Measurements from ENCODE around the gene THSD8.

THSD8 gene

GRCh38 chr19:12773571-12773970, 28.3 kb upstream of the THSD8 start:
- Histone ChIP-seq H3K9me3 (ENCODE audit: insufficient read depth, low read length) (no peaks in the 10 kb centered on the region), H3K27me3 (ENCODE audit: insufficient read depth, insufficient read length) (peaks cover 3% of the 10 kb centered on the region), H3K9ac (ENCODE audit: insufficient read length, low read depth) (peak overlapping the region; percentile 16), H3K4me1 (ENCODE audit: insufficient read depth, insufficient read length) (peaks cover 13% of the 10 kb centered on the region), H3K36me3 (ENCODE audit: insufficient read depth, insufficient read length, low read length) (peaks cover 18% of the 10 kb centered on the region), H3K4me3 (ENCODE audit: insufficient read length, low read depth) (no peak overlapping the region)
- no peak for DNase-seq (ENCODE audit: low read depth, low spot score)
- TF ChIP-seq YY1 (IDR thresholded peaks at IDR 0.05; ENCODE audit: insufficient read depth, insufficient read length): no peak
- no peak for TF ChIP-seq ZNF274 (IDR thresholded peaks at IDR 0.05; ENCODE audit: low read depth, low read length)
- TF ChIP-seq SUZ12 (IDR thresholded peaks at IDR 0.05; ENCODE audit: extremely low read depth, insufficient read depth, insufficient read length): no peak

- Histone ChIP-seq H3K9ac (ENCODE audit: insufficient read length, low read depth) (peak within 1 kb of the TSS; percentile 92), H3K27me3 (ENCODE audit: insufficient read depth, insufficient read length) (peaks cover 3% of the 10 kb centered on the region), H3K4me1 (ENCODE audit: insufficient read depth, insufficient read length) (peaks cover 12% of the 10 kb centered on the region), H3K36me3 (ENCODE audit: insufficient read depth, insufficient read length, low read length) (peaks cover 16% of the 10 kb centered on the region), H3K9me3 (ENCODE audit: insufficient read depth, low read length) (no peaks in the 10 kb centered on the region), H3K4me3 (ENCODE audit: insufficient read length, low read depth) (peak within 1 kb of the TSS; percentile 87)
- no peak for DNase-seq (ENCODE audit: low read depth, low spot score)
- TF ChIP-seq ZNF274 (IDR thresholded peaks at IDR 0.05; ENCODE audit: low read depth, low read length) (no peak), YY1 (IDR thresholded peaks at IDR 0.05; ENCODE audit: insufficient read depth, insufficient read length) (no peak), SUZ12 (IDR thresholded peaks at IDR 0.05; ENCODE audit: extremely low read depth, insufficient read depth, insufficient read length) (no peak)
Measured at GRCh38 chr19:12774588-12775555, 27.0 kb upstream of the THSD8 start, which contains the start of gene HOOK2. Gene HOOK2 (minus strand): TSS chr19:12775552. CDS start chr19:12775449, 103 bp downstream.

- TF ChIP-seq YY1 (IDR thresholded peaks at IDR 0.05; ENCODE audit: insufficient read depth, insufficient read length) (no peak), SUZ12 (IDR thresholded peaks at IDR 0.05; ENCODE audit: extremely low read depth, insufficient read depth, insufficient read length) (no peak), ZNF274 (IDR thresholded peaks at IDR 0.05; ENCODE audit: low read depth, low read length) (no peak)
- Histone ChIP-seq H3K9ac (ENCODE audit: insufficient read length, low read depth) (peak overlapping the region; percentile 86), H3K4me1 (ENCODE audit: insufficient read depth, insufficient read length) (peaks cover 19% of the 10 kb centered on the region), H3K4me3 (ENCODE audit: insufficient read length, low read depth) (peak overlapping the region; percentile 72), H3K9me3 (ENCODE audit: insufficient read depth, low read length) (no peaks in the 10 kb centered on the region), H3K27me3 (ENCODE audit: insufficient read depth, insufficient read length) (peaks cover 3% of the 10 kb centered on the region), H3K36me3 (ENCODE audit: insufficient read depth, insufficient read length, low read length) (peaks cover 4% of the 10 kb centered on the region)
- DNase-seq (ENCODE audit: low read depth, low spot score): no peak
Measured at GRCh38 chr19:12777217-12778016, 24.5 kb upstream of the THSD8 start.

- no peak for DNase-seq (ENCODE audit: low read depth, low spot score)
- TF ChIP-seq ZNF274 (IDR thresholded peaks at IDR 0.05; ENCODE audit: low read depth, low read length): no peak
- no peak for TF ChIP-seq SUZ12 (IDR thresholded peaks at IDR 0.05; ENCODE audit: extremely low read depth, insufficient read depth, insufficient read length)
- no peak for TF ChIP-seq YY1 (IDR thresholded peaks at IDR 0.05; ENCODE audit: insufficient read depth, insufficient read length)
- H3K9ac ChIP-seq (ENCODE audit: insufficient read length, low read depth): peak overlapping the region; percentile 86
- no peaks in the 10 kb centered on the region for H3K9me3 ChIP-seq (ENCODE audit: insufficient read depth, low read length)
- H3K36me3 ChIP-seq (ENCODE audit: insufficient read depth, insufficient read length, low read length): peaks cover 4% of the 10 kb centered on the region
- peaks cover 19% of the 10 kb centered on the region for H3K4me1 ChIP-seq (ENCODE audit: insufficient read depth, insufficient read length)
- peak overlapping the region; percentile 72 for H3K4me3 ChIP-seq (ENCODE audit: insufficient read length, low read depth)
- H3K27me3 ChIP-seq (ENCODE audit: insufficient read depth, insufficient read length): peaks cover 3% of the 10 kb centered on the region
Measured at GRCh38 chr19:12778017-12778904, 23.6 kb upstream of the THSD8 start.

GRCh38 chr19:12778905-12779161, 23.0 kb upstream of the THSD8 start:
- peaks cover 4% of the 10 kb centered on the region for H3K36me3 ChIP-seq (ENCODE audit: insufficient read depth, insufficient read length, low read length)

GRCh38 chr19:12779162-12779993, 22.5 kb upstream of the THSD8 start:
- no peak for DNase-seq (ENCODE audit: low read depth, low spot score)
- TF ChIP-seq ZNF274 (IDR thresholded peaks at IDR 0.05; ENCODE audit: low read depth, low read length): no peak
- no peak for TF ChIP-seq YY1 (IDR thresholded peaks at IDR 0.05; ENCODE audit: insufficient read depth, insufficient read length)
- no peak for TF ChIP-seq SUZ12 (IDR thresholded peaks at IDR 0.05; ENCODE audit: extremely low read depth, insufficient read depth, insufficient read length)
- peaks cover 3% of the 10 kb centered on the region for H3K36me3 ChIP-seq (ENCODE audit: insufficient read depth, insufficient read length, low read length)
- peak overlapping the region; percentile 86 for H3K9ac ChIP-seq (ENCODE audit: insufficient read length, low read depth)
- peaks cover 3% of the 10 kb centered on the region for H3K27me3 ChIP-seq (ENCODE audit: insufficient read depth, insufficient read length)
- H3K4me3 ChIP-seq (ENCODE audit: insufficient read length, low read depth): peak overlapping the region; percentile 72
- H3K9me3 ChIP-seq (ENCODE audit: insufficient read depth, low read length): no peaks in the 10 kb centered on the region
- H3K4me1 ChIP-seq (ENCODE audit: insufficient read depth, insufficient read length): peaks cover 23% of the 10 kb centered on the region

More at GRCh38 chr19:12778905-12779161, 23.0 kb upstream of the THSD8 start:
- TF ChIP-seq YY1 (IDR thresholded peaks at IDR 0.05; ENCODE audit: insufficient read depth, insufficient read length) (no peak), ZNF274 (IDR thresholded peaks at IDR 0.05; ENCODE audit: low read depth, low read length) (no peak), SUZ12 (IDR thresholded peaks at IDR 0.05; ENCODE audit: extremely low read depth, insufficient read depth, insufficient read length) (no peak)
- Histone ChIP-seq H3K4me3 (ENCODE audit: insufficient read length, low read depth) (peak overlapping the region; percentile 72), H3K9ac (ENCODE audit: insufficient read length, low read depth) (peak overlapping the region; percentile 86), H3K9me3 (ENCODE audit: insufficient read depth, low read length) (no peaks in the 10 kb centered on the region), H3K4me1 (ENCODE audit: insufficient read depth, insufficient read length) (peaks cover 23% of the 10 kb centered on the region), H3K27me3 (ENCODE audit: insufficient read depth, insufficient read length) (peaks cover 3% of the 10 kb centered on the region)
- no peak for DNase-seq (ENCODE audit: low read depth, low spot score)
